Left hindlimb (tissue), 1 donor: ENCODE results near the gene KRTAP10-7.
"Not testable (repeated sequence)": the region's sequence is repeated elsewhere in the genome, so short reads cannot be mapped to it uniquely, and the experiment has no call there.

Experiments used
- DNase-seq: peaks from one replicate; pipeline ENCODE4 v3.0.0-alpha.2; 2018

Gene KRTAP10-7

DNA sequence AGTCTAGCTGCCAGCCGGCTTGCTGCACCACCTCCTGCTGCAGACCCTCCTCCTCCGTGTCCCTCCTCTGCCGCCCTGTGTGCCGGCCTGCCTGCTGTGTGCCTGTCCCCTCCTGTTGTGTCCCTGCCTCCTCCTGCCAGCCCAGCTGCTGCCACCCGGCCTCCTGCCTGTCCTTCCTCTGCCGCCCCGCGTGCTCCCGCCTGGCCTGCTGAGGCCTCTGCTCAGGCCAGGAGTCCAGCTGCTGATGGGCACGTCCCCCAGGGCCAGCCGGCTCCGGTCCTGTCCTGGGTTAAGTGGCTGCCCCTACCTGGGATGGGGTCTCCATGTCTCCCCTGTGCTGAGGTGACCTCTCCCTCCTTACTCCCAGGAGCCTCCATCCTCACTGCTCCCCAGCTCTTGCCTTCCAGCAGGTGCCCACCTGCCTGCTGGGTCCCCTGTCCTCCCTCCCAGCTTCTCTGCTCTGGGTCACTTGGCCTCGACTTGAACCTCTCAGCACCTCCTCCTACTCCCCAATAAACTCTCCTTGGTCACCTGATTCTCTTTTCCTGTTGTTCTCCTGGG lies 12.4 kb downstream of the KRTAP10-7 start:
- DNase-seq, result no peak

DNA sequence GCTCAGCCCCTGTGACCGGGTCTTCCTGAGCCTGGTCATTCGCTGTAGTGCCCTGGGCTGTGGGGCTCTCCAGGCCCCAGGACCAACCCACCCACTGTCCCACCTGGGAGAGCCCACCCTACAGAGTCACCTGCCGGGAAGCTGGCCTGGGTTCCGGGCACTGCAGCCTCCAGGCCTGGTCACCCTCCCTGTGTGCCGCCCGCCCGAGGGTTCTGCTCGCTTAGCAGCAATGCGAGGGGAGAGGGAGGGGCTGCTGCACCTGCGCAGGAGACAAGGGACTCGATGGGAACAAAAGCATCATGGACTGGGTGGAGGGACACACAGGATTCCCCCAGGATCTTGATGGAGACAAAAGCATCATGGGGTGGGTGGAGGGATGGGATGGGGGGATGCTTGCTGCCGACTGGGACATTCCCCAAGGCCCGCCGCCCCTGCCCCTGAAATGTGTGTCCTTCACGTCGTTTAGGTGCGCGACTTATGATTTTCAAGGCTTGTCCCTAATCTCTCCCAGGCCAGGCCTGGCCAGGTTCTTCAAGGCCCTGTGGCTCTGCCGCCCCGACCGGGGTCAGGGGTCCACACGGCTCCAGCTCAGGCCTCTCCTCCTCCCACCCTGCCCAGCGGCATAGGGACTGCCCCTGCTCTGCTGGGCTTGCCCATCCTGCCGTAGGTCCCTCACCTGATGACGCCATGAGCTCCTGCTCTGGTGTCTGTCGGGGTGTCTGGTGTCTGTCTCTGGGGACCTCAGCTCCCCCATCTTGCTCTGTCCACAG lies 13.2 kb downstream of the KRTAP10-7 start:
- DNase-seq, result no peak

DNA sequence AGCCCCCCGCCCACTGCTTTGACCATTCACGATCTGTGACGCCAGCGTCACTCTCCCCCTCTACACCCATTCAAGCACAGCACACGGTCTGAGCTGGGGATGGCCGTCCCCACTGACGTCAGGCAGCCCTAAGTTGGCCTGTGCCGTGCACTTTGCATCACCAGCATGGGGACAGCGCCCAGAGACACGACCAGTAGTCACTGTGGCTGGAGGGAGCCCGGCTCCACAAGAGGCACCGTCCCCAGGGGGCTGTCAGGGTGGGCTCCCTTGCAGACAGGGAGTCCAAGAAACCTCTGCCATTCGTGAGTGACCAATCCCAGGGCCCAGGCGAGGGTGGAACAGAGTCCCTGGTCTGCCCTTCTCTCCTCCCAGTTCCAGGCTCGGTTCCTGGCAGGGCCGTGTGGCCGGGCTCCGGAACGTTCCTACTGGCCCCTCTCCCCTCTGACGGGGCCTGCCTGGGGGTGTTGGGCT lies 13.8 kb downstream of the KRTAP10-7 start:
- no peak for DNase-seq

DNA sequence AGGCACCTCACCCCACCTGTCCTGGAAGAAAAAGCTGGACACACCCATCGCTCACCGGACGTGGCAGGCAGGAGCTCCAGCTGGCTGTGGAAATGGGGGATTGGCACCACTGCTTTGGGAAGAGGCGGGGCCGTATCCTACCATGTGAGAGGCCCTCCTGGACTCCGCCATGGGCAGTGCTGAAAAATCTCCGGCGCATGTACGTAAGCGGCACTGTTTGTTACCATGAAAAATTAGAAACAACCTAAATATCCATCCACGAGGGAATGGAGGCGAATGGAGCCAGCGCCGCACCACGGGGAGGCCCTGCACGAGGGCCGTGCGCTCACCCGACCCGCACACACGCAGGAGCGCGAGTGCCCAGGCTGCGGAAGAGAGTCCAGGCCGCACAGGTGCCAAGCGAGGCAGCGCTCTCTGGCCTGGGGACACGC lies 14.6 kb downstream of the KRTAP10-7 start:
- no peak for DNase-seq

DNA sequence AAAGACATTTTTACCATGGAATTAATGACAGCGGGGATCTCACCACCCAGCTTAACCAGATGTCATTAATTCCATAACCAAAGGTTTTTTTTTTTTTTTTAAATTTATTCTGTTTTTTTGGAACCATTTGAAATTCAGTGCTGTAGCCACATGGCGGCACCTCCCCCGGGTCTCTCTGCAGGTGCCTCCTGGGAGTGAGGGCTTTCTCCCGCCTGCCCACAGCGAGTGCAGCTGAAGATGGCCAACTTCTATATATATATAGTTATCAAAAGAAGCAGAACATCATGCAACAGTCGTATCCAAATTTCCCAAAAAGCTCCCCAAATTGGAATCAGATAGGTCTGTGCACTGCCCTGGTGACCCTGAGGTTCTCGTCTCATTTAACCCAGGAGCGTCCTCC lies 15.1 kb downstream of the KRTAP10-7 start:
- no peak for DNase-seq

DNA sequence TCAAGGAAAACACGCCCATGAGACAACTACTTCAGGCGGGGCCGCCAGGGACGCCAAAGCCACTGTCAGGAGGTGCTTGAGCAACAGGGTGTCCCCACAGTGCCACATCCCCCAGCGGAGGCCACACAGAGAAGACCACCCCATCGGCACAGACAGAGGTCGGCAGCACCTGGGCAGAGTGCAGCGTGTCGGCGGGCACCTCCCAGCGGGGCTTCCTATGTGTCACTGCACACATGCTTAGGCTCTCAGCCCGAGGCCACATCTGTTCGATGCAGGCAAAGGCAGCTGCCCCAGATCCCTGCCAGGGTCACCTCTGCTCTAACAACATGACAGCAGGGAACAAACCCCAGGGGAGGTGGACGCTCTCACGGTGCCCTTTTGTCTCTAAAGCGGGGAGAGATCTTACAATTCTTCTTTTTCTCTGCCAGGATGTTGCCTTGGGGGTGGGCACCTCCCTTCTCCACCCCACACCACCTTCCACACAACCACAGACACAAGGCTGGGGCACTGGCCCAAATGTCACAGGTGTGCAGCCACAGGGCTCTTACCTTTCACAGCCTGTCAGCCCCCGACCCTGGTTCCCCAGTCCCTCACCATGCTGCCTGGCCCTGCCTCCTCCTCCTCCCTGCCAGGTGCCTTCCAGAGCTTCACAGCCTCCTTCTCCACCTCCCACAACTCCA lies 15.7 kb downstream of the KRTAP10-7 start:
- no peak for DNase-seq

DNA sequence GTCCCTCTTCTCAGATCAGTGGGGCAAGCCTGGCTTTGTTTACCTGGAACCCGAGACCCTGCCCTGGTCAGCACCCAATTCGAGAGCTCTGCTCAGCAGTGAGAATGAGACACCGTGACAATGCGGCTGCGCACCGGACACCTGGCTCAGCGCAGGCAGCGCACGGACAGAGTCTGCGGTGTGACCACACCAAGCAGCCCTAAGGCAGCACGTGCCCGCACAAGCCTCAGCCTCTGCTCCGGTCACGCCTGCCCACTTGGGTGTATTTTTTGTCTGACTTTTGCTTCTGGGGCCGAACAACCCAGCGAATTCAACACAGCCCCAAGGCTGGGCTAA lies 16.2 kb downstream of the KRTAP10-7 start:
- DNase-seq, result no peak

DNA sequence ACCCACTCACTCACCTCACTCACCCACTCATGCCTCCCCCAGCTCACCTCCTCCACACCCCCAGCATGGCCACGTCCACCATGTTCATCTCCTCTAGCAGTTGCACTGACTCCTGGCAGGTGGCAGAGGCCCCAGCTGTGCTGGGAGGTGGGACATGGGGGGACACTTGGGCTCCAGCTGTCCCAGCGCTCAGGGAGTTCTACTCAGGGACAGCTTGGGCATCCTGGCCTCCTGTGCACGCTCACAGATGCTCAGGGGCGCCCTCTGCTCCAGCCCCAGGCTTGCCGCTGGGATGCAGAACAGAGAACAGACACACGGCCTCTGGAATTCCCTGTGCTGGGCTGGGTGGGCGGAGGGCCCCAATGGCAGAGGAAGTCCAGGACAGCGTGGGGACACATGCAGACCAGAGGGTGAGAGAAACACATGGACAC lies 16.7 kb downstream of the KRTAP10-7 start:
- no peak for DNase-seq

DNA sequence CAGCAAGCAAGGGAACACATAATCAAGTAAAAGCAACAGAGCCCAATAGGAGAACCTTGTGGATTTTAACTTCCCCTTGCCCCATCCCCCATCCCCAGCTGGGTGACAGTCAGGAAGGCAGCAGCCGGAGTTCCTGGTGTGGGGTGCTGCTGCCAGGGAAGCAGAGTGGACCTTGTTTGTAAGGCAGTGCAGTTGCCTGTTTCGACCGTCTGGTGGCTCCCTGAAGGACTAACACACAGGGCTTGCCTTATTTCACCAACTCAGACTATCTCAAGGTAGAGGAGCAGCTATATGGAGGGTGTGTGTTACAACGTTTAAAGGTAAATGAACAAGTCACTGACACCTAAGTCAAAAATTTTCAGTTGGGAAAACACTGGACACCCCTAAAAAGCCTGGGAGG lies 18.1 kb downstream of the KRTAP10-7 start:
- no peak for DNase-seq

DNA sequence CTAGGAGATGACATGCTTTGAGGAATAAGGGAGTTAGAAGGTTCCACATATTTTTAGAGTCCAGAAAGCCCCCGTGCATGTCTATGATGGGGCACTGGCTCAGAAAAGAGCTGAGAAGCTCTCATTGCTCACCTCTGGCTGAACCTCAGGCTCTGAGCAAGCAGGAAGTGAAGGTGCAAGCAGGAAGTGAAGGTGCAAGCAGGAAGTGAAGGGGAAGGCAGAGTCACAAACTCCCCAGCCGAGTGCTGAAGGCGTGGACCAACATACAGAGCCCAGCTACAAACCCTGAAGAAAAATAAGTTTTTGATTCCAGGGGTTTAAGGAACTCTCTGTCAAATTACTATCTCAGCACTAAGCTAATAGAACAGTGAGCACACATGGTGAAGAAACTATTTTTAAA lies 18.5 kb downstream of the KRTAP10-7 start:
- DNase-seq, result no peak

DNA sequence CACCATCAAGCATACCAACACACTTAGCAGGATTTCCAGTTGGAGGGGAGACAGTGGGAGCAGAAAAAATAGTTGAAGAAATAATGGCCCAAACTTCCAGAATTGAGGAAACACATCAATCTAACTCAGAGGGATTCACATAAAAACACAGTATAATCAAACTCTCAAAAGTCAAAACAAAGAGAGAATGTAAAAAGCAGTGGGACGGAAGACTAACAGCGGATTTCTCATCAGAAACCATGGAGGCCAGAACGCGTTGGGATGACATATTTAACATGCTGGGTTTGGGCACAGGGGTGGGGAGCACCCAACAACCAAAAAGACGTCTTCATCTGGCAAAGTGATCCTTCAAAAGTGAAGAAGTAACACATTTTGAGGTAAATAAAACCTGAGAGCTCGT lies 19.5 kb downstream of the KRTAP10-7 start:
- DNase-seq, result no peak

DNA sequence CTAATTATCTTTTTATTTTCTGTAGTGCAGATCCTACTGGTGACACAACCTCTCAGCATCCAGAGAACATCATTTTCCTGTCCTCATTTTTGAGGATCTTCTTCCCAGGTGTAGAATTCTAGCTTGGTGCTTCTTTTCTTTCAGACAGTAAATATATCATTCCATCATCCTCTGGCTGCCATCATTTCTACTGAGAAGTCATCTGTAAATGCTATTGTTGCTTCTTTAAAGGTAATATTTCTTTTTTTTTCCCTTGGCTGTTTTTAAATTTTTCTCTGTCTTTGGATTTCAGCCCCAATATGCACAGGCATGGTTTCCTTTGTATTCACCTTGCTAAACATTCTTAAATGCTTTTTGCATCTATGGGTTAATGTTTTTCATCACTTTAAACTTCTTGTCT lies 23.2 kb downstream of the KRTAP10-7 start:
- no peak for DNase-seq

DNA sequence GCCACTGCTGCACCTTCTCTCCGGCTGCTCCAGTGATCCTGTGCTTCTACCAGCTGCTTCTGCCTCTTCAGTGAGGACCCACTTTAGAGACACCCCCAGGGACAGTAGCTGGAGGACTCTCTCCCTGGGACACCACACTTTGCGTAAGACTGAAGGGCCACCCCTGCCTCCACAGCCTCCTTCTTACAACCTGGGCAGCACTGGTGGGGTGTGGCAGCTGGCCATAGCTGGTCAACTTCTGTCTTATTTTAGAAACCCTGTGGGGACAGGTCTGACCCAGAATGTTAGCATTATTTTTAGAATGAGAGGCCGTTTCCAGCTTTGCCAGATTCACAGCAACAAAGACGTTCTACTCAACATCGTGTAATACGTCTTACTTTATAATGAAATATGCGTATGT lies 25.4 kb downstream of the KRTAP10-7 start:
- no peak for DNase-seq

DNA sequence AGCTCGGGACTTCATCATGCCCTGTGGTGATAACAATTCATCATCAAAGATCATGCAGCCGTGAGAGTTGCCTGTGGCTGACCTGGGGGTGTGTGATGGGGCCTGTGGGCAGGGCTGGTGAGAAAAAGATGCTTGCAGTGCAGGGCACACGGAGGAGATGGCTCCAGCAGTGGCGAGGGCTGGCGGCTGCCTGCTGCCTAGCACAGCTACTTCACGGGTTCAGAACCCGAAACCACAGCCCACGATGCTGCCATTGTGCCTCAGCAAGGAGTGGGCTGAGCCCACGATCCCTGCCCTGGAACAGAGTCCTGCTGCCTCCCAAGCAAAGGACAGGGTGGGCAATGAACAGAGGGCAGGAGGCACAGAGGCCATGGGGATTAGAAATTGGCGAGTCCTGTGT lies 25.9 kb downstream of the KRTAP10-7 start:
- DNase-seq, result no peak

DNA sequence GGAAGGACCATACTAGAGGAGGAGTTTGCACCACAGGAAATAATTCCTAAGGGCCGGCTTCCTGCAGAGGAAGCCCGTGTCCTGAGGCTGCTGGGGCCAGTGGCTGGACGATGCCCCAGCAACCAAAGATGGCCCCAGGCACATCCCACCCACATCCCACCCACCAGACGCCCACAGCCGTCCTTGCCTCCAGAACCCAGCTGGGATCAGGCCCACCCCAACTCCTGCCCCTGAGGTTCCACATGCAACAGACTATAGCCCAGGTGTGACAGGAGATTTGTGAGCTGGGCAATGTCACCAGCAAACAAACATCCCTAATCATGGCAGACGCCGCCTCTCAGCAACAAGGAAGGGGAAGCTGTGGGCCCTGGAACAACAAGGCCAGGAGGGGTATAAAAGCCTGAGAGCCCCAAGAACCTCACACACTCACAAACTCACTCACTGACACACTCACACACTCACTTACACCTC lies 26.3 kb downstream of the KRTAP10-7 start, which contains the start of gene KRTAP10-9:
KRTAP10-9 (plus strand) TSS at position 421 of the 471 bp plus-strand sequence. CDS start 79 bp downstream, outside the sequence.
- DNase-seq, result no peak

DNA sequence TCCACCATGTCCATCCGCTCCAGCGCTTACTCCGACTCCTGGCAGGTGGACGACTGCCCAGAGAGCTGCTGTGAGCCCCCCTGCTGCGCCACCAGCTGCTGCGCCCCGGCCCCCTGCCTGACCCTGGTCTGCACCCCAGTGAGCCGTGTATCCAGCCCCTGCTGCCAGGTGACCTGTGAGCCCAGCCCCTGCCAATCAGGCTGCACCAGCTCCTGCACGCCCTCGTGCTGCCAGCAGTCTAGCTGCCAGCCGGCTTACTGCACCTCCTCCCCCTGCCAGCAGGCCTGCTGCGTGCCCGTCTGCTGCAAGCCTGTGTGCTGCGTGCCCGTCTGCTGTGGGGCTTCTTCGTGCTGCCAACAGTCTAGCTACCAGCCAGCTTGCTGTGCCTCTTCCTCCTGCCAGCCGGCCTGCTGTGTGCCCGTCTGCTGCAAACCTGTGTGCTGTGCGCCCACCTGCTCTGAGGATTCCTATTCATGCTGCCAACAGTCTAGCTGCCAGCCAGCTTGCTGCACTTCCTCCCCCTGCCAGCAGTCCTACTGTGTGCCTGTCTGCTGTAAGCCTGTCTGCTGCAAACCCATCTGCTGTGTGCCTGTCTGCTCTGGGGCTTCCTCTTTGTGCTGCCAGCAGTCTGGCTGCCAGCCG lies 26.9 kb downstream of the KRTAP10-7 start:
- not testable (repeated sequence) for DNase-seq

DNA sequence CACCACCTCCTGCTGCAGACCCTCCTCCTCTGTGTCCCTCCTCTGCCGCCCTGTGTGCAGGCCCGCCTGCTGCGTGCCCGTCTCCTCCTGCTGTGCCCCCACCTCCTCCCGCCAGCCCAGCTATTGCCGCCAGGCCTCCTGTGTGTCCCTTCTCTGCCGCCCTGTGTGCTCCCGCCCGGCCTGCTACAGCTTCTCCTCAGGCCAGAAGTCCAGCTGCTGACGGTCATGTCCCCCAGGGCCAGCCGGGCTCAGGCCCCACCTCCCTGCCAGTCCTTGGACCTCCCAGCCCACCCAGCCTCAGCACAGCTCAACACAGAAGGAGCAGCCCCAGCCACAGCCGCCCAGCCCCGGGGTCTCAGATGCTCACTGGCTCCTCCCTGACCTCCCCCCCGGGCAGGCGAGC lies 27.4 kb downstream of the KRTAP10-7 start:
- DNase-seq, result not testable (repeated sequence)

DNA sequence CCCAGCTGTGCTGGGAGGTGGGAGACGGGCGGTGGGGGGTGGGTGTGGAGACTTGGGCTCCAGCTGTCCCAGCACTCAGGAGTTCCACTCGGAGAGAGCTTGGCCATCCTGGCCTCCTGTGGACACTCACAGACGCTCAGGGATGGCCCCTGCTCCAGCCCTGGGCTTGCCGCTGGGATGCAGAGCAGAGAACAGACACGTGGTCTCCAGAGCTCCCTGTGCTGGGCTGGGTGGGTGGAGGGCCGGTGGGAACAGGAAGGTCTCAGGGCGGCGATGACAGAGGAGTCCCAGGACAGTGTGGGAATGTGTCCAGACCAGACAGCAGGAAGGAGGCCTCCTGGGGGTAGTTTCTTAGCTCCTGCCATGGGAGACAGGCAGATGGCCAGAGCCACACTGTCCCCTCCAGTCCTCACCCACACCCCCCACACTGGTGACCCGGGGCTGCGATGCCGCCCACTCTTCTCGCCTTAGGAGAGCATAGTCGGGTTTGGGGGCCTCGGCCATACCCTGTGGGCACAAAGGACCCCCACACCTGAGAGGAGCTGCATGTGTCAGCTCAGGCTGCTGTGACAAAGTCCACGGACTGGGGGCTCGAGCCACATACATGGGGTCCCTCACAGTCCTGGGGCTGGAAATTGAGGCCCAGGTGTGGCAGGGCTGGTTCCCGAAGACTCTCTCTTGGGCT lies 28.5 kb downstream of the KRTAP10-7 start:
- DNase-seq, result no peak

DNA sequence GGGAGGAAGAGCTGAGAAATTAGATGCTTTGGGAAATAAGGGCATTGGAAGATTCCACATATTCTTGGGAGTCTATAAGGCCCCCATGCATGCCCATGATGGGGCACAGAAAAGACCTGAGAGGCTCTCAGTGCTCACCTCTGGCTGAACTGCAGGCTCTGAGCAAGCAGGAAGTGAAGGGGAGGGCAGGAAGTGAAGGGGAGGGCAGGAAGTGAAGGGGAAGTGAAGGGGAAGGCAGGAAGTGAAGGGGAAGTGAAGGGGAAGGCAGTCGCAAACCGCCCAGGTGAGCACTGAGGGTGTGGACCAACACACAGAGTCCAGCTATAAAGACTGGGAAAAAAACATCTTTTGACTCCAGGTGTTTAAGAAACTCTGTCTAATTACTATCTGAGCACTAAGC lies 30.0 kb downstream of the KRTAP10-7 start:
- no peak for DNase-seq

DNA sequence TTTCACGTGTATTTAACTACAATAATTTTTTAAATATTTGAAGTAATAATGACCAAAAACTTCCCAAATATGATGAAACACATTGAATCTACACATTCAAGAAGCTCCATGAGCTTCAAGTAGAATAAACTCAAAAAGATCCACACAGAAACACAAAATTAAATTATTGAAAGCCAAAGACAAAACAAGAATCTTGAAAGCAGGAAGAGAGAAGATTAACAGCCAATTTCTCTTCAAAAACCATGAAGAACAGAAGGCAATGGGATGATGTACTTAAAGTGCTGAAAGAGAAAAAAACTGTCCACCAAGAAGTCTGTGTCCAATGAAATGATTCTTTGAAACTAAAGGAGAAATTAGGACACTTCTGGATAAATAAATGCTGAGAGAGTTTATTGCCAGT lies 31.7 kb downstream of the KRTAP10-7 start:
- DNase-seq, result no peak

DNA sequence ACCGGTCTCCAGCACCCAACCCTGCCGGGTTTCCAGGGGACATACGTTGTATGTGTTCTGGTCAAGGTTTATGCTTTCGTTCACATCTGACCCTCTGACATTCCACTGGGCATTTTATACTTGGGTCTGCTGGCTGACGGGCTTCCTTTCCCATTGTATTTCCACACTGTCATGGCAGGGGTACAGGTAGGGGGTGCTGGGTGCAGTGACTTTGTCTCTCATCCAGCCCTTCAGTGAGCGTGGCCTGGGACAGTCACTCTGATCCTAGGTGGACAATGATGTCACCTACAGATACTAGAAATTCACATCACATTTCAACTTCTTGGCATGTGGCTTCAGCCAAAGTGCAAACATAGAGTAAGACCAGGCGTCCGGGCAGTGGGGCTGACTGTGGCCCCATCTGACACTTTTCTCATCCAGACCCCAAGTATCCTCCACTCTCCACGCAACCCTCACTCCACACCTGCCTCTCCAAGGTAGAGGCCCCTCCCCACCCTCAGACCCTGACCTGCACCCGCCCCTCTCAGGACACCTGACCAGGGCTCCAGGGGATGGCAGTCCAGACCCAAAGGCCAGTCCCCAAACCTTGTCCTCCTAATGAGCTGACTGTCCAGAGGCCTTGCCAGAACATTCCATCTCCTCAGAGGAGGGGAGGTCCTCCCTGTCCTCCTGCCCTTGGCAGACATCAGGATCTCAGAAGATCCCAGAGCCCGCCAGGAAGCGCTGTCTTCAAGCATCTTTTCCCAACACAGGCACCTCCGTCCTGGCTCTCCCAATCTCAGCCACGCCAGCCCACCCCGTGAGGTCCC lies 36.0 kb downstream of the KRTAP10-7 start:
- DNase-seq, result no peak
